ENCODE results near the gene DOK3.

DOK3 gene

GRCh38 chr5:177509381-177509951 lies at the start of gene DOK3:
DOK3 (minus strand) TSS chr5:177509826; CDS start chr5:177509540, 286 bp downstream.
- TF ChIP-seq POLR2A (IDR thresholded peaks at IDR 0.05; ENCODE audit: low read length) (no peak), GATA1 (IDR thresholded peaks at IDR 0.05; ENCODE audit: low read depth, low read length) (no peak)
- peak; percentile 58 to 67 for DNase-seq

GRCh38 chr5:177557796-177558195 lies 48.2 kb upstream of the DOK3 start:
- DNase-seq = no peak
- TF ChIP-seq GATA1 (IDR thresholded peaks at IDR 0.05; ENCODE audit: low read depth, low read length) (no peak), POLR2A (IDR thresholded peaks at IDR 0.05; ENCODE audit: low read length) (no peak)

GRCh38 chr5:177557041-177557647 lies 47.5 kb upstream of the DOK3 start:
- TF ChIP-seq GATA1 (IDR thresholded peaks at IDR 0.05; ENCODE audit: low read depth, low read length) = no peak
- TF ChIP-seq POLR2A (IDR thresholded peaks at IDR 0.05; ENCODE audit: low read length) = no peak
- DNase-seq = peak; percentile 65 to 76

GRCh38 chr5:177555665-177556064 lies 46.0 kb upstream of the DOK3 start:
- DNase-seq = no peak
- TF ChIP-seq GATA1 (IDR thresholded peaks at IDR 0.05; ENCODE audit: low read depth, low read length) (no peak), POLR2A (IDR thresholded peaks at IDR 0.05; ENCODE audit: low read length) (no peak)

GRCh38 chr5:177555228-177555627 lies 45.6 kb upstream of the DOK3 start:
- DNase-seq = no peak
- no peak for TF ChIP-seq GATA1 (IDR thresholded peaks at IDR 0.05; ENCODE audit: low read depth, low read length)
- TF ChIP-seq POLR2A (IDR thresholded peaks at IDR 0.05; ENCODE audit: low read length) = no peak

- DNase-seq = peak; percentile 96 to 98
- no peak for TF ChIP-seq POLR2A (IDR thresholded peaks at IDR 0.05; ENCODE audit: low read length)
- TF ChIP-seq GATA1 (IDR thresholded peaks at IDR 0.05; ENCODE audit: low read depth, low read length) = no peak
These were observed 45.0 kb upstream of the DOK3 start, which contains the start of gene FAM193B for GRCh38 chr5:177554474-177555111. FAM193B (minus strand) TSS chr5:177554563; CDS start chr5:177554458, 105 bp downstream.

GRCh38 chr5:177553671-177554429 lies 44.2 kb upstream of the DOK3 start:
- peak; percentile 57 to 75 for DNase-seq
- no peak for TF ChIP-seq POLR2A (IDR thresholded peaks at IDR 0.05; ENCODE audit: low read length)
- TF ChIP-seq GATA1 (IDR thresholded peaks at IDR 0.05; ENCODE audit: low read depth, low read length) = no peak

- DNase-seq = no peak
- TF ChIP-seq POLR2A (IDR thresholded peaks at IDR 0.05; ENCODE audit: low read length) = no peak
- no peak for TF ChIP-seq GATA1 (IDR thresholded peaks at IDR 0.05; ENCODE audit: low read depth, low read length)
These were observed 43.3 kb upstream of the DOK3 start for GRCh38 chr5:177552839-177553455.

GRCh38 chr5:177550122-177550521 lies 40.5 kb upstream of the DOK3 start:
- no peak for DNase-seq
- TF ChIP-seq POLR2A (IDR thresholded peaks at IDR 0.05; ENCODE audit: low read length) = no peak
- no peak for TF ChIP-seq GATA1 (IDR thresholded peaks at IDR 0.05; ENCODE audit: low read depth, low read length)

GRCh38 chr5:177548495-177548894 lies 38.9 kb upstream of the DOK3 start:
- no peak for DNase-seq
- TF ChIP-seq GATA1 (IDR thresholded peaks at IDR 0.05; ENCODE audit: low read depth, low read length) = no peak
- no peak for TF ChIP-seq POLR2A (IDR thresholded peaks at IDR 0.05; ENCODE audit: low read length)

- no peak for DNase-seq
These were observed 38.1 kb upstream of the DOK3 start for GRCh38 chr5:177547736-177548135.

GRCh38 chr5:177546258-177546741 lies 36.7 kb upstream of the DOK3 start:
- no peak for TF ChIP-seq GATA1 (IDR thresholded peaks at IDR 0.05; ENCODE audit: low read depth, low read length)
- TF ChIP-seq POLR2A (IDR thresholded peaks at IDR 0.05; ENCODE audit: low read length) = no peak
- DNase-seq = peak in 1 of 2 experiments; percentile 41

More at GRCh38 chr5:177547736-177548135, 38.1 kb upstream of the DOK3 start:
- TF ChIP-seq GATA1 (IDR thresholded peaks at IDR 0.05; ENCODE audit: low read depth, low read length) = no peak
- TF ChIP-seq POLR2A (IDR thresholded peaks at IDR 0.05; ENCODE audit: low read length) = no peak

- TF ChIP-seq GATA1 (IDR thresholded peaks at IDR 0.05; ENCODE audit: low read depth, low read length) (no peak), POLR2A (IDR thresholded peaks at IDR 0.05; ENCODE audit: low read length) (no peak)
These were observed 36.0 kb upstream of the DOK3 start for GRCh38 chr5:177545487-177546257.

More at GRCh38 chr5:177545487-177546257, 36.0 kb upstream of the DOK3 start:
- DNase-seq = peak in 1 of 2 experiments; percentile 62

Measured in erythroblast (primary cell).